A204.1 (cell line): Measurements from ENCODE around the gene PRRG2.

Experiments used
- FAIRE-seq: peaks from 2 replicates; lab custom pipeline; 2012; peaks lifted over from hg19 to GRCh38; lab: Jason Lieb, UNC

PRRG2 gene

GRCh38 chr19:49640113-49640898, 59.2 kb downstream of the PRRG2 start, which contains the start of gene RRAS:
Gene RRAS, minus strand, starts transcription at chr19:49640143. Its CDS starts 45 bp downstream, at chr19:49640098.
- FAIRE-seq: peak; percentile 99
